Head of caudate nucleus (tissue), 42 donors: ENCODE measurements around the gene BMX.

Experiments used
- DNase-seq, 42 donors: peaks; one replicate each; pipeline versions ENCODE4 v3.0.0 to v3.0.0-alpha.2; 2020 to 2021; ENCODE audit warnings: mixed read lengths in 7 of 42
- intact Hi-C: fragments of 100-400 bp; cut with DNase I; formaldehyde crosslinking; loops from one replicate; pipeline ENCODE4 v1.15.0; 2022

Gene BMX

DNA sequence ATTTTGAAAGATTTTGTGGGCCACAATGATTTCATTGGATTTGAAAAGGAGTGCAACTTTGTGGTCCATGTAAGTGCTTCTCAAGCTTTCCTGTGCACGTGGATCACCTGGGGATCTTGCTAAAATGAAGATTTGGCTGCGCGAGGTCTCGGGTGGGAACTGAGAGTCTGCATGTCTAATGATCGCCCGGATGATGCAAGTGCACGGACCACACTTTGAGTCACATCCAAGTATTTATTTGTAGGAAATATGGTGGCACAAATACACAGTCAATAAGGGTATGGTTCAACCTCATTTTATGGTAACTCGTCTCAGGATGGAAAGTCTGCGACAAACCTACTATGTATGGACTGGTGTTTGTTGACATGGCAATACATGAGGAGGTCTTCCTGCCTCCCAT, 899 bp downstream of the BMX start:
- intact Hi-C loops = no loop called here
- DNase-seq = no peak

DNA sequence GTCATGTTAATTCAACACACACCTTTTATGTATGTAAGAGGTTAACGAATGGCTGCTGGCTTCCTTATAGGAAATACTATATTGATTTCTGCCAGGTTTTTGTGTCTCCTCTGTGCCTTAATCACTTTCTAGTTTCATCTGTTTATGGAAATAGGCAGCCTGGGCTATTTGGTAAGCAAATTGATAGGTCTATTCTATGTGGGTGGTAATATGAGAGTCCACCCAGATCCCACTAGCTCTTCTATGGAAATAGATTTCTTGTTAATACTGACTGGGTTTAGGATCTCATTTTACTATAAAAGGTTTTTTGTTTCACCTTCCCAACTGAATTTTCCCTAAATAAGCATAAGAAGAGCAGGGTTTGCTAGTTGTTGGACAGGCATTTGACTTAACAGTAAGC, 4.1 kb downstream of the BMX start:
- DNase-seq = no peak
- intact Hi-C loops = no loop called here

DNA sequence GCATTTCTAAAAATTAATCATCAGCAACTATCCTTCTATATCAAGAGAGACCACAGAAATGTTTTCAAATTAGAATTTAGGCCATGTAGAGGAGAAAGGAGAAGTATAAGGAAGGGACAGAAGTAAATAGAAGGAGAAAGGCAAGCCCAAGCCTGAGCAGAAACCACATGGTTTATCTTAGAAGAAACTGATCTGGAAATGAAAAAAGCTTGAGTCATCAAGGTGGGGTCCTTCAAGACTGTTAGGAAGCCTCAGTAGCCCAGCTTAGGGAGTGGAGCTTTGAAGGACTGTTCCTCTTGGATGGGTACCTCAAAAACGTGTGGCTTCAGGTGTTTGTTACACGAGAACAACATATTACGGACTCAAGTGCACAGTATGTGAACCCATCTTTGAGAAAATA, 4.5 kb downstream of the BMX start:
- no peak for DNase-seq
- intact Hi-C loops = no loop called here

DNA sequence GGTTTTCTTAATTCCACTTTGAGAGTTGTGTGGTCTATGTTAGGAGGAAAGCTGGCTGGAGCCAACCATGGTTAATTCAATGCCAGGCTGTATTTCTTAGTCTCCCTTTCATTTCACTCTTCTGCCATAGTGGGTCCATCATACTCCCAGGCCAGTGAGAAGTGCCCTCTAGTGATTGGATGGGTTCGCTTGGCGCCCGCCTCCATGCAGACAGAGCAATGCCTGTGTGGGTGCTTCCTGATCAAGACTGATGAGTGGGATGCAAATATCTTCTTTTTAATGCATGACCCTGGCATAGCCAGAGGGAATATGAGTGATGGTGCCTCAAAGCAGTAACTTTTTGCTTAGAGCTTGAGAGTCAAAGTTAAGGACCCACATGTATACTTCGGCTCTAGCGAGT, 6.4 kb downstream of the BMX start:
- intact Hi-C loops = no loop called here
- no peak for DNase-seq

DNA sequence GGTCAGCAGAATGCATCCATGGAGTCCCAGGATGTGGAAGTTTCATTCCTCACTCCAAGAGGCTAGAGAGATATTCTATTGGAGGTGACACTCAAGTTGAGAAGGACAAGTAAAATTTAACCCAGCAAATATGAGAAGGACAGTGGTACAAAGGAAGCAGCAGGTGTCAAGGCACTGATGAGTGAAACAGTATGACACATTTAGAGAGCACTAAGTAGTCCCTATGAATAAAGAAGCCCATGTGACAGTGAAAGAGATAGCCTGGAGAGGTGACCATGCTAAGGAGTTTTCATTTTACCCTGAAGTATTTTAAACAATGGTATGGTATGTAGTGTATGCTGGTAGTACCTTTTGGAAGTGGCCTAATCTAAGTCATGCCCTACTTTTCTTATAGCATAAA, 9.2 kb downstream of the BMX start:
- intact Hi-C loops = no loop called here
- DNase-seq = no peak

DNA sequence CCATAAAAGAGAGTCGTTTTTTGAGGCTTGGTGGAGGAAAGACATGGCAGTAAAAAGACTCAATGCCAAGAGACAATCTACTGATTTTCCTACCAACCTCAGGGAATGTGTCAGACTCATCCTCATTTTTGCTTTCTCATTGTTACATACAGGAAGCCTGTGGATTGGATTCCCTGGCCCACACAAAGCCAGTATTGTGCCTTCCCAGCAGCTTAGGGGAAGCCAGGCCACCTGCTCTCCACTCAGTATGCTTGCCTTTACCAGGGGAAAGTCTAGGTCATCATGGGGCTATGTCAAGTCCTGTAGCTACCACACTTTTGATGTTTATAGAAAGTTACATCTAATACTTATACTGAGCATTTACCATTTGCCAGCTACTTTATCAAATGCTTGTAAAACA, 11.0 kb downstream of the BMX start:
- intact Hi-C loops = no loop called here
- DNase-seq = peak in 19 of 42 donors; percentile 1 to 47 (median 22)

DNA sequence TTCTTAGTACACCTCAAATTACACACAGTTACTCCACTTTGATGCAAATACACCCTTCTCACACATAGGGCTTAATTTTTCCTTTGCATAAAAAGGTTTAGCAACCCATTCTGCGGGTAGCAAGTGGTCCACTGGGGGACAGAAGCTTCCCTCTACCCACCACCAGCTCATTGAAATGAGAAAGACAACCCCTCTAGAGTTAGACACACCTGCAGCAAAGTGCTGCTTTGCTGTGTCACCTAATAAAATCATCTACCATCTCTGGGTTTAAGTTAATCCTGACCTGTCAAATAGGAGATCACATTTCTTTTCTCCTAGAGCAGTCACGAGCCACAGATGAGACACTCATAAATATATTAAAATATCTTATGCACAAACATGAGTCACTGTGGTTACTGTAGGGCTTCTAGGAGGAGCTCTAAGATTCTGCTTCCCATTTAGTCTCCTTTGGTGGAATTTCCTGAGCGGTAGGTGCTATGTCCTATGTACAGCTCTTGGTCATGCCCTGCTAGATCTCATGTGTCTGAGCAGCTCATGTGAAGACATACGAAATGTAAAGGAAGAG, 11.9 kb downstream of the BMX start:
- intact Hi-C loops = no loop called here
- DNase-seq = no peak

DNA sequence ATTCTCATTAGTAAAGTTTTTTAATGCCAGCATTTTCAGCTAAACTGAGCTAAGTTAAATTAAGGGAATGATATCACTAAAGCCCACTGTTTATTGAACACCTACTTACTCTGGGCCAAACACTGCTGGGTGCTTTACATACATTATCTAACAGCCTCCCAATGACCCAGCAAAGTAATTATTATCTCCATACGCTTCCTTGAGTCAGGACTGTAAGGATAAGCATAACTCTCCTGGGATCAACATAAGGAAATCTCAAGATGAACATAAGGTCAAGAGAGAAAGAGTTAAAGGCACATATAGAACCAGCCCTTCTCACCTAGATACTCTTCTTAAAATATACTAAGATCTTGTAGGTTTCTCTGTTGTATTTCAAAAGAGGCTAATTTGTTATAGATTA, 13.7 kb downstream of the BMX start:
- DNase-seq = no peak
- intact Hi-C loops = no loop called here

DNA sequence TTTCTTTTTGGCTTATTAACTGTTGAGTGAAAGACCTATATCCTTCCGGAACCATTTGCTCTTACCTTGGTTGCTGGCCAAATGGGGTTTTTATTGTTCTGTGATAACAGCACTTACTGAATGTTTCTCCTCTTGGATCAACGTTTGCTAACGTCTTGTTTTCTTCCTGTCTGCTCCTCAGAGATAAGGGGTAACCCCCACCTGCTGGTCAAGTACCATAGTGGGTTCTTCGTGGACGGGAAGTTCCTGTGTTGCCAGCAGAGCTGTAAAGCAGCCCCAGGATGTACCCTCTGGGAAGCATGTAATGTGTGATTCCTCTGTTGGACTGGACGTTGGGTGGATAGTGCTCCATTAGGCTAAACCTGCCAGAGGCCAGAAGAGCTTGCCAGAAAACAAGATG, 15.3 kb downstream of the BMX start:
- no peak for DNase-seq
- intact Hi-C loops = no loop called here

DNA sequence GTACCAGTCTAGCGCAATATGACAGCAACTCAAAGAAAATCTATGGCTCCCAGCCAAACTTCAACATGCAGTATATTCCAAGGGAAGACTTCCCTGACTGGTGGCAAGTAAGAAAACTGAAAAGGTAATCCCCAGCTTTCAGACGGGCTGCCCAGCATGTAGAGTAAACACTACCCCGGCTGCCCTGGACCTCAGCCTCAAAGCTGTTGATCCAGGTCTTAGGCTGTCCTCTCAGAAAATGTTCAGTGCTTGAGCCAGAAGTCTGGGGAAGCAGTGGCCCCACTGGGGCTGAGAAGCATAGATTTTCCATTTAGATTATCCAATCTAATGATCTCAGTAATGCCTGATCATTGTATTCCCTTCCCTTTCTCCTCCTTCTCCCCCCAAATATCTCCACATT, 21.9 kb downstream of the BMX start:
- DNase-seq = no peak
- intact Hi-C loops = no loop called here

DNA sequence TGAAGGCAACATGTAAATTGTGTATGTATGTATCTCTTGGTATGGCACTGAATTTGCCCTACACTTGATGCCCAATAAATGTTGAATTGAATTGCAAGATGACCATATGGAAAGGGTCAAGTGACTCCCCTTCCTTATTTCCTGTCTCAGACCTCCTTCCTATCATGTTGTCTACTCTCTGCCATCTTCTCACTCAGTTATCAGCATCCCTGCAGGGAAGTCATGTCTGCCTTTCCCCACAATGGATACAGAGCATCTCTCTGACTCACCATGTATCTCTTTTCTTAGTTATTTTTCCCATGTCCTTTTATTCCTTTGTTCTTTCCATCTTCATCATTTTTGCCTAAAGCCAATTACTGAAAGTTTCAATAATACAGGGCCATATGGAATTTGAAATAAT, 22.5 kb downstream of the BMX start:
- DNase-seq = no peak
- intact Hi-C loops = no loop called here

DNA sequence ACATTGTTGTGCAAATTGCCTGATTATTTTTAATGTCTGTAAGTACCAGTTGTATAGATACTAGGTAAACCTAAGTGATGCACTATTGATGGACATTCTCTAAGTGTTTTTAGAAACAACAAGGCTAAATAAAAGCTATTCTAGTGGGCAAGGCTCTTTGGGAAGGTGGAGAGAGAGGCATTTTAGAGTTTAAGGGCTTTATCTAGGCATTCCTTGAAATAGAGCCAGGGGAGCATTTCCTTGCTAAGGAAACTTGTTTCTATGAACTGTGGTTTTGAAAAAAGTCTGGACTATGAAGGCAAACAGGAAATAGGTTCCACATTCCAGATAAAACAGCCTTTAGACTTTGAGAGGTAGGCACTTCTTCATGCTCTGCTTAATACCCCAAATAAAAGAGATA, 23.8 kb downstream of the BMX start:
- intact Hi-C loops = no loop called here
- no peak for DNase-seq

DNA sequence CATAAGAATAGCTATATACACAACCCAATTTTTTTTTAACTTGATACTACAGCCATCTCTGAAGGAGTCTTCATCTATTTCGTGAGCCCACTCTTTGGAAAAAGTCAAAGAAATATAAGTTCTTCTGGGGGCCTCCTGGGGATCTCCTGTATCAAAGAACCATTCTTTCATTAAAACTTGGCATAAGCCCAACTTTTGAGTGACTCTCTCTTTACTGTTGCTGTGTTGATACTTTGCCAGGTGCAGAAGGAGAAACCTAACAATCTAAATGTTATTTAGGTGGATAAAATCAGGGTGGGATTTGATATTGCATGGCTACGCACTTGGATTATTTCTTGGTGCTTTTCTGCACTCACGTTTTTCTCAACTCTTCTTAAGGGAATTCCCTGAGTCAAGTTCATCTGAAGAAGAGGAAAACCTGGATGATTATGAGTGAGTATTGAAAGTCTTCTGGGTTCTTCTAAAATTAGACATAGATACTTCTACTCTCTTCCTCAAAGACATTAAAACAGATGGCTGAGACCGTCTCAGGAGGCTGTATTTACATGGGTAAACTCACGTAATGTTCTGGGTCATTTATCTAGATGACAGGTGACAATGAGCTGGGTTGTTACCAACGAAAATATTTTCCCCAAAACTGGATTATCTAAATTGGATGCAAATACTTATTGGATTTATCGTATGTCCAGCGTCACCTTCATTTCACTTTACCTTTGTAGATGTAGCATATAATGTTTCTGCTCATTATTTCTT, 25.2 kb downstream of the BMX start:
- no peak for DNase-seq
- intact Hi-C loops = no loop called here

DNA sequence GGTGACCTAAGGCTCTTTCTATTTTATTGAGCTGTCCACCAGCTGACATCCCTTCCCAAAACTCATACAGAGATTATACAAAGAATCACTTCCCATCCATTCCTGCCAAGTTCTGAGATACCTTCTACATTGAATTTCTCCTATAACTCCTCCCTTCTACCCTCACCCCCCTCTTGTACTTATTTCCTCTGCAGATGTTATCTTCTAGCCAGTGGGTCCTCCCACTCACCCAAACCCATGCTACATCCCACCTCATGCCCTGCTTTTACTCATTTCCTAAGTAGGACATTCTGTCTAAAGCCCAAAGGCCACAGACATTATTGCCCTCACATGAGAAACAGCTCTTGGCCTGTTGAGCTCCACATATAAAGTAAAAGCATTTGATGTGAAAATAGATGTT, 28.6 kb downstream of the BMX start:
- intact Hi-C loops = no loop called here
- no peak for DNase-seq

DNA sequence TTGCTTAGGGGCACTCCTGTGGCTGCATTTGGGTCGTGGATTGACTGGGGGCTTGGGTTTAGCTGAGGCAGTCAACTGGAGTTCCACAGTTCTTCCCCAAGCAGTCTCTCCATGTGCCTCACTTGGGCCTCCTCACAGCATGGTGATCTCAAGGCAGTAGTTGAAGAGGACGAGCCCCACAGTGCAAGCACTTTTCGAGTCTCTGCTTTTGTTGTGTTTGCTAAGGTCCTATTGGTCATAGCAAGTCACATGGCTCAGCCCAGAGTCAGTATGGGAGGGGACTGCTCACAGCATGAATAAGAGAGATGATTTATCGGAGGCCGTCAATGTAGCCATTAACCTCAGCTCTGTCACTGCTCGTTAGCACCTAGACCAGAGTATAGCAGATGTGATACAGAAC, 29.7 kb downstream of the BMX start:
- intact Hi-C loops = no loop called here
- DNase-seq = no peak

DNA sequence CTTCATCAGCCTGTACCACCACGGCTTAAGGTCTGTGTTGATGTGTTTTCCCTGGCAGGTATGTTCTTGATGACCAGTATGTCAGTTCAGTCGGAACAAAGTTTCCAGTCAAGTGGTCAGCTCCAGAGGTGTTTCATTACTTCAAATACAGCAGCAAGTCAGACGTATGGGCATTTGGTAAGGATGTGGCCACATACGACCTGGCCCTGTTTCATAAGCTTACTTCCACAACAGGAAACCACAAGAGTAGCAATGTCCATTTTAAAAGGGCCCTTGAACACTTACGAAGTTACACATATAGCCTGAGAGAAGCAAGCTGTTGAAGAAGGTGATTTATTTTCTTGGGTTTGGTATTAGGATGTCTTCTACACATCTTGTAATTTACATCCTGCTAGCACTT, 46.1 kb downstream of the BMX start:
- DNase-seq = no peak
- intact Hi-C loops = no loop called here

DNA sequence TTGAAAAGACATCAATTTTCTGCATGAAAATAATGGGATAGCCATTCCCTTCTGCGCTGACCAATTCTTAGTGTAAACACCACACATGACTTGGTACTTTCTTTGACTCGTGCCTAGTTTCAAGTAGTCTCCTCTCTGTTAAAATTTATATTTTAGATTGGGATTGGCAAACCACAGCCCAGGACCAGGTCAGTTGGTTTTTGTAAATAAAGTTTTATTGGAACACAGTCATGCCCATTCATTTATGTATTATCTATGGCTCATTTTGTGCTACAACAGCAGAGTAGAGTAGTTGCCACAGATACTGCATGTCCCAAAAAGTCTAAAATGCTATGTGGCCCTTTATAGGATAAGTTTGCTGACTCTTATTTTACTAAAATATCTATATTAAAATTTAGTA, 46.7 kb downstream of the BMX start:
- DNase-seq = no peak
- intact Hi-C loops = no loop called here

DNA sequence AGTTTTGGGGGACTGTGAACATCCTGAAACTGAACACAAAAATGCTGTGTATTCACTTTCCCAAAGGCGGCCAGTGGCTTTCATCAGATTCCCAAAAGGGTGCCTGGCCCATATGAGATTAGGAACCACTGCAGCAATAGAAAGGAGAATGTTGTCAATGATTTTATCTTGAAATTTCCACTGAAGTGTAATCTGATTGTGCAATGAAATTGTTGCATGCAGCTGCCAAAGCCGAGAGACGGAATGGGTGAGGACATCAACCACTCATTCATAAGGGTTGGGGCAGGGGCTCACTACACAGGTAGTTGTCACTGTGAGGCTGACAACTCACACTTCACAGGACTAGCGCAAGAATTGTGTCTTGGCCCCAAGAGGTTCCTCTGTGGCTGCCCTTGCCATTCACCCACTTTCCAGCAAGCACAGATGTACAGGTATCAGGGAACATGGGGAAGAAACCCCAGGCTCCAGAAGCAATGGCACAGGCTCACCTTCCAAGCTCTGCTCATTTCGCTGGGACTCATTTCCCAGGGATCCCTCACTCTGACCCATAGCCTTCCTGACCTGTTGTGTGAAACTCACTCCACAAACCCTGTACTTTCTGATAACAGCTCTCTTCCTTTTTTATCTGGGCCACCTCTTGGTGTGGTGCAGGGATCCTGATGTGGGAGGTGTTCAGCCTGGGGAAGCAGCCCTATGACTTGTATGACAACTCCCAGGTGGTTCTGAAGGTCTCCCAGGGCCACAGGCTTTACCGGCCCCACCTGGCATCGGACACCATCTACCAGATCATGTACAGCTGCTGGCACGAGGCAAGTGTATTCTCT, 48.8 kb downstream of the BMX start:
- DNase-seq = no peak
- intact Hi-C loops = no loop called here

DNA sequence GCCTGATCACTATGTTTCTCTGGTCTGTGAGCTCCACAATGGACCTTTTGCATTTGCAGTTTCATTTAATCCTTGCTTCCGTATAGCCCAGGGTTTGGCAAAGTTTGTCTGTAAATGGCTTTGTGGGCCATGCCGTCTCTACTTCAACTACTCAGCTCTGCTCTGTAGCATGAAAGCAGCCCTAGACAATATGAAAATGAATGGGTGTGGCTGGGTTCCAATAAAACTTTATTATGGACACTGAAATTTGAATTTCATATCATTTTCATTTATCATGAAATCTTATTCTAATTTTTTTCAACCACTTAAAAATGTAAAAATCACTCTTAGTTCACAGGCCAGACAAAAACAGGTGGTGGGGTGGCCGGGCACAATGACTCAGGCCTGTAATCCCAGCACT, 58.6 kb downstream of the BMX start:
- intact Hi-C loops = no loop called here
- no peak for DNase-seq

DNA sequence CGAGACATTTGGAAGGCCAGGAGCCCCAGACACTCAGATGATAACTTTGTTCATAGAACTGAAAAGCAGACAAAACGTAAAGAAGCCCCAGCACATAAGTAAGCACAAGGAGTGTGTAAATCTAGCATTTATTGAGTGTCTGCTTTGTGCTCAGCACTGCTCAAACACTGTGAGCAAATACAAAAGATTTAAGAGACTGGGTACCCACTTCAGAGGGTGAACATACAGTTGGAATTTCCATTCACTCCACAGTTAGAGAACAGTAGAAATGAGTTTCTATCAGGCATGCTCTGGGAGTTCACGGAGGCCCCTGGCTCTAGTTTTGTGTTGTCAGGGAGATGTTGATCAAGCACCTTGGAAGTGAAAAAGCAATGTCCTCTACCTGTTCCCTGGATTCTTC, 60.3 kb downstream of the BMX start:
- intact Hi-C loops = no loop called here
- DNase-seq = no peak

DNA sequence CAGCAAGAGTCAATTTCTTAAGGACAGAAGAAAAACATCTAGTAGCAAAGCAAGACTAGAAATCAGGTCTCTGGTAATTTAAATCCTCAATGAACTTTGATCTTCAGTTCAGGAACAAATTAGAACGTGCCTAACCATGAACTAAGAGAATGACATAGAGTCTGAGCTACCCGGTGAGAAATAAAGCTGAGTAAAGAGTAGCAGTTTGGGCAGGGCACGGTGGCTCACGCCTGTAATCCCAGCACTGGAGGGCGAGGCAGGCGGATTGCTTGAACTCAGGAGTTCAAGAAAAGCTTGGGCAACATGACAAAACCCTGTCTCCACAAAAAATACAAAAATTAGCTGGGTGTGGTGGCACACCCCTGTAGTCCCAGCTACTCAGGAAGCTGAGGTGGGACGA, 62.4 kb downstream of the BMX start:
- no peak for DNase-seq
- intact Hi-C loops = no loop called here
